VCaP (cell line): ENCODE results near the gene HAGHL.
A peak's percentile ranks its signal among the peaks of the same experiment; 100 is the strongest.

Experiments
- H3K27ac ChIP-seq: fragments of 450-650 bp; 2 replicates; pipeline ENCODE4 v1.5.1; 2017
- TF ChIP-seq, protein P1 (sequence below): fragments of 450-650 bp; conservative IDR thresholded peaks from 2 replicates; pipeline ENCODE4 v1.5.1; 2017; ENCODE audit warnings: mild to moderate bottlenecking, moderate library complexity

Gene HAGHL

GRCh38 chr16:733382-734207 lies 6.7 kb downstream of the HAGHL start:
- H3K27ac ChIP-seq, result no peak overlapping the region
- TF ChIP-seq, protein P1, sequence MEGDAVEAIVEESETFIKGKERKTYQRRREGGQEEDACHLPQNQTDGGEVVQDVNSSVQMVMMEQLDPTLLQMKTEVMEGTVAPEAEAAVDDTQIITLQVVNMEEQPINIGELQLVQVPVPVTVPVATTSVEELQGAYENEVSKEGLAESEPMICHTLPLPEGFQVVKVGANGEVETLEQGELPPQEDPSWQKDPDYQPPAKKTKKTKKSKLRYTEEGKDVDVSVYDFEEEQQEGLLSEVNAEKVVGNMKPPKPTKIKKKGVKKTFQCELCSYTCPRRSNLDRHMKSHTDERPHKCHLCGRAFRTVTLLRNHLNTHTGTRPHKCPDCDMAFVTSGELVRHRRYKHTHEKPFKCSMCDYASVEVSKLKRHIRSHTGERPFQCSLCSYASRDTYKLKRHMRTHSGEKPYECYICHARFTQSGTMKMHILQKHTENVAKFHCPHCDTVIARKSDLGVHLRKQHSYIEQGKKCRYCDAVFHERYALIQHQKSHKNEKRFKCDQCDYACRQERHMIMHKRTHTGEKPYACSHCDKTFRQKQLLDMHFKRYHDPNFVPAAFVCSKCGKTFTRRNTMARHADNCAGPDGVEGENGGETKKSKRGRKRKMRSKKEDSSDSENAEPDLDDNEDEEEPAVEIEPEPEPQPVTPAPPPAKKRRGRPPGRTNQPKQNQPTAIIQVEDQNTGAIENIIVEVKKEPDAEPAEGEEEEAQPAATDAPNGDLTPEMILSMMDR, result no peak

DNA sequence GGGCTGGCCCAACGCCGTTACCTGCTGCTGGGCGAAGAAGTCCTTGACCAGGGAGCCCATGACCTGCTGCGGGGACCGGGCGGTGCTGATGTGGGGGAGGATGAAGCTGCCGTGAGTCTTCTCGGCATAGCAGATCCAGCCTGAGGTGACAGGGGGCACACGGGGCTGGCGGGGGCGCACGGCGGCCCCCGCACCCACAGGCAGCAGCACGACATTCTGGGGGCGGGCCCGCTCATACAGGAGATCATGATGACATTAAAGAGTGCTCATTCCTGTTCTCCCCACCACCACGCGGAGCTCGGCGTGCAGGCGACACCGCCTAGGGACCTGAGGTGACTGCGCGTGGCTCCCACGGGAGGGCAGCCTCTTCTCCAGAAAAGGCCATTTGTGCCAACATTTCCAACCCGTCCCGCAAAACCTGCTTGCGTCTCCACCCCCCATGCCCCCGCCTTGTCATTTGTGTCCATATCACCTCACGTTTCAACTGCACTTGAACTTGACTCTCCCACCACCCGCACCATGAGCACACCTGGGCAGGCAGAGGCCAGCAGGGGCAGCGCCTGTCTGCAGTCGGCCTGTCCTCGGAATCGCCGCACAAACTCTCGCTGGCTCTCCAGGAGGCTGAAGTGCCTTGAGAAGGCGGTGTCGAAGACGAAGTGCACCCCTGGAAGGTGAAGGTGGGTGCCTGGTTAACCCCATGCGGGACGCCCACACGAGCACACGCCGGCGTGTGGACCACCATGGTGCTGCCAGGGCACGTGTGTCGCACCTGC lies 7.5 kb downstream of the HAGHL start:
- TF ChIP-seq, protein P1, result no peak
- H3K27ac ChIP-seq, result no peak overlapping the region

- H3K27ac ChIP-seq, result no peak overlapping the region
- TF ChIP-seq, protein P1, result no peak
Observed at GRCh38 chr16:734981-735881, 8.3 kb downstream of the HAGHL start.

GRCh38 chr16:735982-736453 lies 9.1 kb downstream of the HAGHL start:
- no peak overlapping the region for H3K27ac ChIP-seq
- TF ChIP-seq, protein P1, result no peak

GRCh38 chr16:736936-737481 lies 10.1 kb downstream of the HAGHL start:
- TF ChIP-seq, protein P1, result no peak
- peak overlapping the region; percentile 62 for H3K27ac ChIP-seq

GRCh38 chr16:739560-740458 lies 12.9 kb downstream of the HAGHL start:
- peak overlapping the region; percentile 82 for H3K27ac ChIP-seq
- TF ChIP-seq, protein P1, result no peak
